Measurements from ENCODE around the gene DNAJB4. TPM values are rescaled to one million over a fixed set of nuclear protein-coding genes. Genes with fewer than 3 reads are reported as not detected.

Gene DNAJB4
- total and polyA plus RNA-seq, 2 of the 13 experiments (the other 11 are each of a cell fraction or from before 2014, with no cell fraction given) = 4.4 to 18.6 TPM

DNA sequence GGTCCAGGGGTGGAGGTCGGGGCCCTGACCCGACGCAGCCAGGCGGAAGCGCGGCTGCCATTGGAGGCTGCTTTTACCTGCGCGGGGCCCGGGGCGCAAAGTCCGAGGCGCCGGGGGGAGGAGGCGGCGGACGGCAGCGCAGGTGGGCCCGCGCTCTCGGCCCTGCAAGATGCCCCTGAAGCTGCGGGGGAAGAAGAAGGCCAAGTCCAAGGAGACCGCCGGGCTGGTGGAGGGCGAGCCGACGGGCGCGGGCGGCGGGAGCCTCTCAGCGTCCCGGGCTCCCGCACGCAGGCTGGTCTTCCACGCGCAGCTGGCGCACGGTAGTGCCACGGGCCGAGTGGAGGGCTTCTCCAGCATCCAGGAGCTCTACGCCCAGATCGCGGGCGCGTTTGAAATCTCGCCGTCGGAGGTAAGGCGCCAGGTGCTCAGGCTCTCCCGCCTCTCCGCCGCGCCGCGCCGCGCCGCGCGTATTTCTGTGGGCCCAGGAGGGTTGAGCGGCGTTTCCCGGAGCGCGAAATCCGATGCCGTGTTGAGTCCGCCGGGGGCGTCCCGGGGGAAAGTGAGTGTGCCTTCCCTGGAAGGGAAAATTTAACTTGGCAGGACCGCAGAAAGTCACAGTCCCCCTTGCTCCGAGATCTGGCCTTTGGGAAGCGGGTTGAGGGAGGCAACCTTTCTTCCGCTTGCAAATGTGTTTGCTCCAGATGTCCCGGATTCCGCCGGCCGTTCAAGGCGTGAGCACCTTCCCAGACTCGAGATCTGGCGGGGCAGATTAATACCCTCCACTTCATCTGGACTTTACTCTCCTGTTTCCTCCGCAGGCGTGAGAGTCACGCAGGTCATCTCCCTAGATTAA lies 41.4 kb downstream of the DNAJB4 start, which contains the start of gene GIPC2 (continued):
- TF ChIP-seq IRX3 (CRISPR knock-in tag; IDR thresholded peaks at IDR 0.05; ENCODE audit: borderline replicate concordance, low read depth) (no peak), TCF12 (IDR thresholded peaks at IDR 0.05) (no peak), TCF12 (CRISPR knock-in tag; IDR thresholded peaks at IDR 0.05) (no peak), ZMYM4 (CRISPR knock-in tag; IDR thresholded peaks at IDR 0.05) (peak; percentile 87), SOX6 (IDR thresholded peaks at IDR 0.05) (no peak), SOX6 (CRISPR knock-in tag; IDR thresholded peaks at IDR 0.05) (peak; percentile 56), HDAC1 (CRISPR knock-in tag; IDR thresholded peaks at IDR 0.05) (peak; percentile 13; the same call in 1 of the 2 replicates), ZNF549 (CRISPR knock-in tag; IDR thresholded peaks at IDR 0.05) (peak; percentile 48; the same call in 1 of the 2 replicates), ZNF160 (CRISPR knock-in tag; IDR thresholded peaks at IDR 0.05) (peak; percentile 32; the same call in 1 of the 2 replicates), ZNF607 (CRISPR knock-in tag; IDR thresholded peaks at IDR 0.05; ENCODE audit: borderline replicate concordance) (peak; percentile 61; the same call in 1 of the 2 replicates), ZNF776 (CRISPR knock-in tag; IDR thresholded peaks at IDR 0.05) (peak; percentile 60; the same call in 1 of the 2 replicates), ERF (CRISPR knock-in tag; IDR thresholded peaks at IDR 0.05) (peak; percentile 59; the same call in 1 of the 2 replicates)
- TF ChIP-seq, protein P1, sequence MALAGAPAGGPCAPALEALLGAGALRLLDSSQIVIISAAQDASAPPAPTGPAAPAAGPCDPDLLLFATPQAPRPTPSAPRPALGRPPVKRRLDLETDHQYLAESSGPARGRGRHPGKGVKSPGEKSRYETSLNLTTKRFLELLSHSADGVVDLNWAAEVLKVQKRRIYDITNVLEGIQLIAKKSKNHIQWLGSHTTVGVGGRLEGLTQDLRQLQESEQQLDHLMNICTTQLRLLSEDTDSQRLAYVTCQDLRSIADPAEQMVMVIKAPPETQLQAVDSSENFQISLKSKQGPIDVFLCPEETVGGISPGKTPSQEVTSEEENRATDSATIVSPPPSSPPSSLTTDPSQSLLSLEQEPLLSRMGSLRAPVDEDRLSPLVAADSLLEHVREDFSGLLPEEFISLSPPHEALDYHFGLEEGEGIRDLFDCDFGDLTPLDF (CRISPR knock-in tag; IDR thresholded peaks at IDR 0.05) = peak; percentile 49; the same call in 1 of the 2 replicates
- TF ChIP-seq, protein P2, sequence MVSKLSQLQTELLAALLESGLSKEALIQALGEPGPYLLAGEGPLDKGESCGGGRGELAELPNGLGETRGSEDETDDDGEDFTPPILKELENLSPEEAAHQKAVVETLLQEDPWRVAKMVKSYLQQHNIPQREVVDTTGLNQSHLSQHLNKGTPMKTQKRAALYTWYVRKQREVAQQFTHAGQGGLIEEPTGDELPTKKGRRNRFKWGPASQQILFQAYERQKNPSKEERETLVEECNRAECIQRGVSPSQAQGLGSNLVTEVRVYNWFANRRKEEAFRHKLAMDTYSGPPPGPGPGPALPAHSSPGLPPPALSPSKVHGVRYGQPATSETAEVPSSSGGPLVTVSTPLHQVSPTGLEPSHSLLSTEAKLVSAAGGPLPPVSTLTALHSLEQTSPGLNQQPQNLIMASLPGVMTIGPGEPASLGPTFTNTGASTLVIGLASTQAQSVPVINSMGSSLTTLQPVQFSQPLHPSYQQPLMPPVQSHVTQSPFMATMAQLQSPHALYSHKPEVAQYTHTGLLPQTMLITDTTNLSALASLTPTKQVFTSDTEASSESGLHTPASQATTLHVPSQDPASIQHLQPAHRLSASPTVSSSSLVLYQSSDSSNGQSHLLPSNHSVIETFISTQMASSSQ (IDR thresholded peaks at IDR 0.05; ENCODE audit: low read depth) = no peak
- TF ChIP-seq, protein P2 (CRISPR knock-in tag; IDR thresholded peaks at IDR 0.05; ENCODE audit: borderline replicate concordance) = 0 out of 2 replicates have a peak, but pooled peaks have one; percentile 26
- TF ChIP-seq, protein P3, sequence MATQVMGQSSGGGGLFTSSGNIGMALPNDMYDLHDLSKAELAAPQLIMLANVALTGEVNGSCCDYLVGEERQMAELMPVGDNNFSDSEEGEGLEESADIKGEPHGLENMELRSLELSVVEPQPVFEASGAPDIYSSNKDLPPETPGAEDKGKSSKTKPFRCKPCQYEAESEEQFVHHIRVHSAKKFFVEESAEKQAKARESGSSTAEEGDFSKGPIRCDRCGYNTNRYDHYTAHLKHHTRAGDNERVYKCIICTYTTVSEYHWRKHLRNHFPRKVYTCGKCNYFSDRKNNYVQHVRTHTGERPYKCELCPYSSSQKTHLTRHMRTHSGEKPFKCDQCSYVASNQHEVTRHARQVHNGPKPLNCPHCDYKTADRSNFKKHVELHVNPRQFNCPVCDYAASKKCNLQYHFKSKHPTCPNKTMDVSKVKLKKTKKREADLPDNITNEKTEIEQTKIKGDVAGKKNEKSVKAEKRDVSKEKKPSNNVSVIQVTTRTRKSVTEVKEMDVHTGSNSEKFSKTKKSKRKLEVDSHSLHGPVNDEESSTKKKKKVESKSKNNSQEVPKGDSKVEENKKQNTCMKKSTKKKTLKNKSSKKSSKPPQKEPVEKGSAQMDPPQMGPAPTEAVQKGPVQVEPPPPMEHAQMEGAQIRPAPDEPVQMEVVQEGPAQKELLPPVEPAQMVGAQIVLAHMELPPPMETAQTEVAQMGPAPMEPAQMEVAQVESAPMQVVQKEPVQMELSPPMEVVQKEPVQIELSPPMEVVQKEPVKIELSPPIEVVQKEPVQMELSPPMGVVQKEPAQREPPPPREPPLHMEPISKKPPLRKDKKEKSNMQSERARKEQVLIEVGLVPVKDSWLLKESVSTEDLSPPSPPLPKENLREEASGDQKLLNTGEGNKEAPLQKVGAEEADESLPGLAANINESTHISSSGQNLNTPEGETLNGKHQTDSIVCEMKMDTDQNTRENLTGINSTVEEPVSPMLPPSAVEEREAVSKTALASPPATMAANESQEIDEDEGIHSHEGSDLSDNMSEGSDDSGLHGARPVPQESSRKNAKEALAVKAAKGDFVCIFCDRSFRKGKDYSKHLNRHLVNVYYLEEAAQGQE (IDR thresholded peaks at IDR 0.05; ENCODE audit: borderline replicate concordance in 1 of 2, low read depth in 1 of 2, low read length in 2 of 2) = peak in 1 of 2 experiments; percentile 39; a peak in 1 of 4 replicates
- TF ChIP-seq, protein P4, sequence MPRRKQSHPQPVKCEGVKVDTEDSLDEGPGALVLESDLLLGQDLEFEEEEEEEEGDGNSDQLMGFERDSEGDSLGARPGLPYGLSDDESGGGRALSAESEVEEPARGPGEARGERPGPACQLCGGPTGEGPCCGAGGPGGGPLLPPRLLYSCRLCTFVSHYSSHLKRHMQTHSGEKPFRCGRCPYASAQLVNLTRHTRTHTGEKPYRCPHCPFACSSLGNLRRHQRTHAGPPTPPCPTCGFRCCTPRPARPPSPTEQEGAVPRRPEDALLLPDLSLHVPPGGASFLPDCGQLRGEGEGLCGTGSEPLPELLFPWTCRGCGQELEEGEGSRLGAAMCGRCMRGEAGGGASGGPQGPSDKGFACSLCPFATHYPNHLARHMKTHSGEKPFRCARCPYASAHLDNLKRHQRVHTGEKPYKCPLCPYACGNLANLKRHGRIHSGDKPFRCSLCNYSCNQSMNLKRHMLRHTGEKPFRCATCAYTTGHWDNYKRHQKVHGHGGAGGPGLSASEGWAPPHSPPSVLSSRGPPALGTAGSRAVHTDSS (CRISPR knock-in tag; conservative IDR thresholded peaks at IDR 0.05) = no peak
